Fibroblast of mammary gland (primary cell): Measurements from ENCODE around the gene GNA15.

ENCODE experiments used
- DNase-seq: peaks from one replicate; pipeline ENCODE4 v3.0.0-alpha.2; 2010; ENCODE audit warnings: low read depth
- H3K4me3 ChIP-seq: 2 replicates; pipeline ENCODE4 v1.5.1; 2011; ENCODE audit warnings: low read depth, mild to moderate bottlenecking, low read length, moderate library complexity; ENCODE audit not compliant: control insufficient read depth
- TF ChIP-seq, protein P1 (sequence below): conservative IDR thresholded peaks from 2 replicates; pipeline ENCODE4 v1.5.1; 2011; ENCODE audit warnings: low read depth, low read length, inconsistent platforms; ENCODE audit not compliant: control insufficient read depth, insufficient read depth

The GNA15 gene

GRCh38 chr19:3176715-3177501 is 41.1 kb downstream of the GNA15 start:
- no peak overlapping the region for H3K4me3 ChIP-seq
- peak; percentile 65 for DNase-seq
- TF ChIP-seq, protein P1, sequence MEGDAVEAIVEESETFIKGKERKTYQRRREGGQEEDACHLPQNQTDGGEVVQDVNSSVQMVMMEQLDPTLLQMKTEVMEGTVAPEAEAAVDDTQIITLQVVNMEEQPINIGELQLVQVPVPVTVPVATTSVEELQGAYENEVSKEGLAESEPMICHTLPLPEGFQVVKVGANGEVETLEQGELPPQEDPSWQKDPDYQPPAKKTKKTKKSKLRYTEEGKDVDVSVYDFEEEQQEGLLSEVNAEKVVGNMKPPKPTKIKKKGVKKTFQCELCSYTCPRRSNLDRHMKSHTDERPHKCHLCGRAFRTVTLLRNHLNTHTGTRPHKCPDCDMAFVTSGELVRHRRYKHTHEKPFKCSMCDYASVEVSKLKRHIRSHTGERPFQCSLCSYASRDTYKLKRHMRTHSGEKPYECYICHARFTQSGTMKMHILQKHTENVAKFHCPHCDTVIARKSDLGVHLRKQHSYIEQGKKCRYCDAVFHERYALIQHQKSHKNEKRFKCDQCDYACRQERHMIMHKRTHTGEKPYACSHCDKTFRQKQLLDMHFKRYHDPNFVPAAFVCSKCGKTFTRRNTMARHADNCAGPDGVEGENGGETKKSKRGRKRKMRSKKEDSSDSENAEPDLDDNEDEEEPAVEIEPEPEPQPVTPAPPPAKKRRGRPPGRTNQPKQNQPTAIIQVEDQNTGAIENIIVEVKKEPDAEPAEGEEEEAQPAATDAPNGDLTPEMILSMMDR: no peak

GRCh38 chr19:3178377-3178972 is 42.6 kb downstream of the GNA15 start, which contains the start of gene S1PR4:
TSS of gene S1PR4 (plus strand) at chr19:3178769. CDS start at chr19:3178793, 24 bp downstream.
- DNase-seq: no peak
- TF ChIP-seq, protein P1: no peak
- no peak within 1 kb of the TSS for H3K4me3 ChIP-seq

GRCh38 chr19:3178973-3179738 is 43.3 kb downstream of the GNA15 start:
- TF ChIP-seq, protein P1: no peak
- no peak for DNase-seq
- H3K4me3 ChIP-seq: no peak overlapping the region

DNA sequence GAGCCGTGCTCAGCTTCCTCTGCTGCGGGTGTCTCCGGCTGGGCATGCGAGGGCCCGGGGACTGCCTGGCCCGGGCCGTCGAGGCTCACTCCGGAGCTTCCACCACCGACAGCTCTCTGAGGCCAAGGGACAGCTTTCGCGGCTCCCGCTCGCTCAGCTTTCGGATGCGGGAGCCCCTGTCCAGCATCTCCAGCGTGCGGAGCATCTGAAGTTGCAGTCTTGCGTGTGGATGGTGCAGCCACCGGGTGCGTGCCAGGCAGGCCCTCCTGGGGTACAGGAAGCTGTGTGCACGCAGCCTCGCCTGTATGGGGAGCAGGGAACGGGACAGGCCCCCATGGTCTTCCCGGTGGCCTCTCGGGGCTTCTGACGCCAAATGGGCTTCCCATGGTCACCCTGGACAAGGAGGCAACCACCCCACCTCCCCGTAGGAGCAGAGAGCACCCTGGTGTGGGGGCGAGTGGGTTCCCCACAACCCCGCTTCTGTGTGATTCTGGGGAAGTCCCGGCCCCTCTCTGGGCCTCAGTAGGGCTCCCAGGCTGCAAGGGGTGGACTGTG is 44.0 kb downstream of the GNA15 start:
- TF ChIP-seq, protein P1: no peak
- DNase-seq: no peak
- no peak overlapping the region for H3K4me3 ChIP-seq

- no peak for DNase-seq
- H3K4me3 ChIP-seq: no peak overlapping the region
- TF ChIP-seq, protein P1: no peak
Measured at GRCh38 chr19:3183721-3184641, 48.1 kb downstream of the GNA15 start.
